ENCODE measurements around the gene MYO1B.

The MYO1B gene

DNA sequence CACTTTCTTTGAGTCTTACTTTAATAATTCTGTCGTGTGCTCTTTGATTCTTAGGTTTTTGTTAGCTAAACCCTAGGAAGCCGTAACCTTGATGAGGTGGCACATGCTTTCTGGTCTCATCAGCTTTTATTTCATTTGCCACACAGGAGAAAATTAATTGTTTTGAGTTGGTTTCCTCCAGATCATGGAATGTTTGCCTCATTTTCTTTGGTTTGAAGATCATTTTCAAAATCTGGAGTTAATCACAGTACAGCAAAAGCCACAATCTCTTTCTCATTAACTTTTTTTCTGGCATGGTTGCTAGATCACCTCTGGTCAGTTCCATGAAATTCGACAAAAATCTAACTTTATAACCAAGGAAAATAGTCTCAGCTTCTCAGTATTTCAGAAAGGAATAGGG lies 182.9 kb downstream of the MYO1B start:
- peak; percentile 8 for DNase-seq (ENCODE audit: extremely low read depth, low read depth)
- TF ChIP-seq, protein P1, sequence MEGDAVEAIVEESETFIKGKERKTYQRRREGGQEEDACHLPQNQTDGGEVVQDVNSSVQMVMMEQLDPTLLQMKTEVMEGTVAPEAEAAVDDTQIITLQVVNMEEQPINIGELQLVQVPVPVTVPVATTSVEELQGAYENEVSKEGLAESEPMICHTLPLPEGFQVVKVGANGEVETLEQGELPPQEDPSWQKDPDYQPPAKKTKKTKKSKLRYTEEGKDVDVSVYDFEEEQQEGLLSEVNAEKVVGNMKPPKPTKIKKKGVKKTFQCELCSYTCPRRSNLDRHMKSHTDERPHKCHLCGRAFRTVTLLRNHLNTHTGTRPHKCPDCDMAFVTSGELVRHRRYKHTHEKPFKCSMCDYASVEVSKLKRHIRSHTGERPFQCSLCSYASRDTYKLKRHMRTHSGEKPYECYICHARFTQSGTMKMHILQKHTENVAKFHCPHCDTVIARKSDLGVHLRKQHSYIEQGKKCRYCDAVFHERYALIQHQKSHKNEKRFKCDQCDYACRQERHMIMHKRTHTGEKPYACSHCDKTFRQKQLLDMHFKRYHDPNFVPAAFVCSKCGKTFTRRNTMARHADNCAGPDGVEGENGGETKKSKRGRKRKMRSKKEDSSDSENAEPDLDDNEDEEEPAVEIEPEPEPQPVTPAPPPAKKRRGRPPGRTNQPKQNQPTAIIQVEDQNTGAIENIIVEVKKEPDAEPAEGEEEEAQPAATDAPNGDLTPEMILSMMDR (IDR thresholded peaks at IDR 0.05; ENCODE audit: low read depth, low read length) = no peak

DNA sequence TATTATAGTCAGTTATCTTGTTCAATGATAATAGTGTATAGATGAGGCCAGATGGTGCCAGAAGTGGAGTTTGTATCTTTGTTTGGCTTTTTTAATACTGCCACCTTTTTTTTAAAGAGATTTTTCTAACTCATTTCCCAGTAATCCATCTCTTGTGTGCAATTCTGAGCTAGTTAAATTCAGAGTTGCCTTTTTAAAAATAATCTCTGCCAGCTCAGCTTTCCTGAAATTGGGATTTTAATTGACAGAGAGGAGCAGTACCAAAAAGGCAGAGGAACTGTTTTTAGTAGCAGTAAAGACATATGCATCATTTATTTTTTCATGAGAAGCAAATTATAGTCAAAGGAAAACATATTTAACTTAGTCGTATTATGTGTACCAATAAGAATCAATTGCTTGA lies 185.3 kb downstream of the MYO1B start:
- DNase-seq (ENCODE audit: extremely low read depth, low read depth) = no peak
- TF ChIP-seq, protein P1 (IDR thresholded peaks at IDR 0.05; ENCODE audit: low read depth, low read length) = no peak

DNA sequence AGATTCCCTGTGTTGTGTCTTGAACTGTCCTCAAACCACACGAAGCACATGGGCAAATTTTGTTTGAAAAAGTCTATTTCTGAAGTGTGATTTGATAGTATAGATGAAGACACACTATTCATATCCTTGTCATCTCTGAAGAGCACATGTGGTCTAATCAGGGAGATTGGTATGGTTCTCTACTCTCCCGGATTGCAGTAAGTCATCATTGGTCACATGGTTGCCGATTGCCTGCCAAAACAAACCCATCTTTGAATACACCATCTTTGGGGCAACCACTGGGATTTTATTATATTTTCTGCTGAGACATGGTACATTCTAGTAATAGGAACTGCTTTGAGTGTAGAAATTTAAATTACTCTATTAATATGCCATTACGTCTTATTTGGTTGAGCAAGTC lies 186.9 kb downstream of the MYO1B start:
- DNase-seq (ENCODE audit: extremely low read depth, low read depth) = no peak

DNA sequence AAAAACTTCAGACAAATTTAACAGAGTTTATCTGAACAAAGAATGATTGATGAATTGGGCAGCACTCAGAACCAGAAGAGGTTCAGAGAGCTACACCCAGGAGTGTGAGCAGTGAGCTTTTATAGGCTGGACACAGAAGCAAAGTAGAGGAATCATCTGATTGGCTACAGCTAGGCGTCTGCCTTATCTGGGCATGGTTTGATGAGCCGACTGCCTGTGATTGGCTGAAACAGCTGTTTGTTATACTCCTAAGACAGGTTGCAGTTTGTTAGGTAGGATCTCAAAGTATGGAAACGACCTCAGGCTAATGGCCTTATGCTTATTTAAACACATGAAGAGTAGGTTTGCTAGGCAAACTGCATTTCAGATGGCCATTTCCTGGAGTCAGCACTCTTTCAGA lies 188.9 kb downstream of the MYO1B start:
- TF ChIP-seq, protein P1 (IDR thresholded peaks at IDR 0.05; ENCODE audit: low read depth, low read length) = no peak
- no peak for DNase-seq (ENCODE audit: extremely low read depth, low read depth)

More for the DNA sequence above, 186.9 kb downstream of the MYO1B start:
- TF ChIP-seq, protein P1 (IDR thresholded peaks at IDR 0.05; ENCODE audit: low read depth, low read length) = no peak

DNA sequence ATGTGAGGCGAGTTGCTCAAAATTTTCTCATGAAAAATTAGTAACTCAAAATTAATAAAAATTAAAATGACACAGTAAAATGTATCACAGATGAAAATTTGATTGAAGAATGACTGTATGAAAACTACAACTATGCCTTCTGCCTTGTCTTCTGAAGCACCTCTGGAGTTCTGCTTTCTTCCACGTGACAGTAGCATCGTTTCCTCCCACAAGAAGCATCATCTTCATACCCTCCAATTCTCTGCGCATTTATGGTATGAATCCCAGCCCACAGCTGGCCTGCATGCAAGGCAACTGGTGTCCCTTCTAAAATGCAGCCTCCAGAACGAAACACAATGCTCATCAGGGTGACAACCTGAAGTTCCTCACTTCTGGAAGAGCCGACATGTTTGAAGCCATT lies 189.9 kb downstream of the MYO1B start:
- TF ChIP-seq, protein P1 (IDR thresholded peaks at IDR 0.05; ENCODE audit: low read depth, low read length) = no peak
- DNase-seq (ENCODE audit: extremely low read depth, low read depth) = no peak

DNA sequence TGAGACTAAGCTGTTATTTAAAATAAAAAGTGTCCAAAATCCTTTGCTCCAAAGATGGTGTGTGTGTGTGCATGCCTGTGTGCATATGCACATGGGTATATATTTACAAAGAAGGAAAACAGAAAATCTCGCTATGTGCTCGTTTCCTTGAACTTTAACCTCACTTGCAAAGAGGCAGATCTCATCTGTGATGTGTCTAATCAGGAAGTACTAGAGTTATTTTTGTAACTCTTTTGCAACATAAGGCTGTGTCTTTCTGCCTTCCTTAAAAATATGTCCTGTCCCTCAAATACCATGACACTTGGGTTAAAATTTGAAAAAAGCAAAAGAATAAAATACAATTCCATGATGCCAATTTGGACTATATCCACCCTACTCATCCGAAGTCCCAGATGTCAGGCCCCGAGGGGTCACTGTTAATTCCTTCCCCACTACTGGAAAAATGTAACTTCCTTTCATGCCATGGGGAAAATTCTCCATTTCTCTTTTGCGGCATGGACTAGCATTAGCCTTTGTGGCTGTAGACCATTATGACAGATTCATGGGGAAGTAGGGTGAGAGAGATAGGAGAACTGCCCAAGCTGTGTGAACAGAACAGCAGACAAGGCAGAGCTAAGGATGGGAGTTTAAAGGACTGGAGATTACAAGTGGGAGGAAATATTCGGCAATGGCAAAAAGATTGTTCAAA lies 191.3 kb downstream of the MYO1B start:
- TF ChIP-seq, protein P1 (IDR thresholded peaks at IDR 0.05; ENCODE audit: low read depth, low read length) = no peak
- DNase-seq (ENCODE audit: extremely low read depth, low read depth) = no peak

DNA sequence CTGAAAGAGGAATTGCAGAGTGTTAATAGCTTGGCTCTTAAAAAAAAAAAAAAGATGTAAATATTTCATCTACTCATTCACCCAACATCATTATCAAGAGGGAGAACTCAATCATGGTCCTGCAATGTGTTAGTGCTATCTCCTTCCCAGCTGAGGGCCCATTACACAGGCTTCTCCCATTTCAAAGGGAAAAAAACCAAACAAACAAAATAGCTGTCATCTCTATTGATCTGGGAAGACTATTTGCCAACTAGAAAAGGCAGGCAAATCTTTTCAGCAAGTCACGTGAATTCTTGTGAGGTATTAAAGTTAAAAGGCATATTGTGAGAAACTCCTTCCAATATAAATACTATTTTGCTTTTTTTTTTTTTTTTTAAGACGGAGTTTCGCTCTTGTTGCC lies 194.3 kb downstream of the MYO1B start:
- TF ChIP-seq, protein P1 (IDR thresholded peaks at IDR 0.05; ENCODE audit: low read depth, low read length) = no peak
- DNase-seq (ENCODE audit: extremely low read depth, low read depth) = no peak
